Measurements from ENCODE around the gene DEGS2. TPM values are rescaled to one million over a fixed set of nuclear protein-coding genes. Genes with fewer than 3 reads are reported as not detected.

DEGS2 gene
- total RNA-seq, 1 donor from 2014 or later: 1.3 TPM

GRCh38 chr14:100118396-100119011, 40.9 kb downstream of the DEGS2 start:
- Mint-ChIP-seq H3K4me1 (ENCODE audit: low read depth) (no peaks in the 10 kb centered on the region), H3K27ac (no peak overlapping the region), H3K9me3 (ENCODE audit: low read depth) (no peaks in the 10 kb centered on the region), H3K36me3 (ENCODE audit: insufficient read depth) (peaks cover 2% of the 10 kb centered on the region), H3K27me3 (no peaks in the 10 kb centered on the region), H3K4me3 (ENCODE audit: low read depth) (no peak overlapping the region)
- no peak for DNase-seq (ENCODE audit: low spot score, unreplicated experiment)
- TF ChIP-seq CTCF (IDR thresholded peaks at IDR 0.05; ENCODE audit: unreplicated experiment): no peak

- Mint-ChIP-seq H3K4me1 (ENCODE audit: low read depth) (no peaks in the 10 kb centered on the region), H3K4me3 (ENCODE audit: low read depth) (no peak overlapping the region), H3K27me3 (no peaks in the 10 kb centered on the region), H3K27ac (no peak overlapping the region), H3K9me3 (ENCODE audit: low read depth) (no peaks in the 10 kb centered on the region), H3K36me3 (ENCODE audit: insufficient read depth) (no peaks in the 10 kb centered on the region)
- no peak for TF ChIP-seq CTCF (IDR thresholded peaks at IDR 0.05; ENCODE audit: unreplicated experiment)
- no peak for DNase-seq (ENCODE audit: low spot score, unreplicated experiment)
Observed at GRCh38 chr14:100117633-100118395, 41.6 kb downstream of the DEGS2 start.

- no peak for TF ChIP-seq CTCF (IDR thresholded peaks at IDR 0.05; ENCODE audit: unreplicated experiment)
- Mint-ChIP-seq H3K4me3 (ENCODE audit: low read depth) (no peak overlapping the region), H3K27me3 (no peaks in the 10 kb centered on the region), H3K36me3 (ENCODE audit: insufficient read depth) (no peaks in the 10 kb centered on the region), H3K4me1 (ENCODE audit: low read depth) (no peaks in the 10 kb centered on the region), H3K27ac (no peak overlapping the region), H3K9me3 (ENCODE audit: low read depth) (no peaks in the 10 kb centered on the region)
- DNase-seq (ENCODE audit: low spot score, unreplicated experiment): no peak
Observed at GRCh38 chr14:100117026-100117425, 42.4 kb downstream of the DEGS2 start.

GRCh38 chr14:100116134-100116533, 43.3 kb downstream of the DEGS2 start:
- no peak for DNase-seq (ENCODE audit: low spot score, unreplicated experiment)
- Mint-ChIP-seq H3K27me3 (no peaks in the 10 kb centered on the region), H3K4me3 (ENCODE audit: low read depth) (no peak overlapping the region), H3K36me3 (ENCODE audit: insufficient read depth) (no peaks in the 10 kb centered on the region), H3K4me1 (ENCODE audit: low read depth) (no peaks in the 10 kb centered on the region), H3K9me3 (ENCODE audit: low read depth) (no peaks in the 10 kb centered on the region), H3K27ac (no peak overlapping the region)
- no peak for TF ChIP-seq CTCF (IDR thresholded peaks at IDR 0.05; ENCODE audit: unreplicated experiment)

- H3K9me3 Mint-ChIP-seq (ENCODE audit: low read depth): no peaks in the 10 kb centered on the region
- H3K4me1 Mint-ChIP-seq (ENCODE audit: low read depth): no peaks in the 10 kb centered on the region
- no peak for TF ChIP-seq CTCF (IDR thresholded peaks at IDR 0.05; ENCODE audit: unreplicated experiment)
- H3K27me3 Mint-ChIP-seq: no peaks in the 10 kb centered on the region
- no peaks in the 10 kb centered on the region for H3K36me3 Mint-ChIP-seq (ENCODE audit: insufficient read depth)
- no peak overlapping the region for H3K4me3 Mint-ChIP-seq (ENCODE audit: low read depth)
- H3K27ac Mint-ChIP-seq: no peak overlapping the region
- DNase-seq (ENCODE audit: low spot score, unreplicated experiment): no peak
Observed at GRCh38 chr14:100115726-100116125, 43.7 kb downstream of the DEGS2 start.

All from progenitor cell of endocrine pancreas (in vitro differentiated cells).